ENCODE measurements around the gene CFAP251. TPM values are rescaled to one million over a fixed set of nuclear protein-coding genes. Genes with fewer than 3 reads are reported as not detected.
A peak's percentile ranks its signal among the peaks of the same experiment; 100 is the strongest.

The CFAP251 gene
- total RNA-seq, 1 experiment from 2014 or later = 2.6 TPM

DNA sequence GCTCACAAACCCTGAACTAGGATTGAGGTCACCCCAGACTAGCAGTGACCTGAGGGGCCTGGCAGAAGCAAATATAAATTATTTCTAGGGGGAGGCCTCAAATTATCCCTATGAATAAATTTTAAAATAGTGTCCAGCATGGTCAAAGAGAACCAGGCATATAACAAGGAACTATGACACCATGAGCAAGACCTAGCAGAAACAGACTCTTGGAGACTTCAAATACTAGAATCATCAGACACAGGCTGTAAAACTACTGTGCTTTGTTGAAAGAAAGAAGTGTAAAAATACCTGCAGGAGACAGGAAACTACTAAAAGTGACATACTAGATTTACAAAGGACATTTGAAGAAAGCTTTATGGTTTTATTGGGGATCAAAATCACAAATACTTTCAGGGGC is 100.1 kb downstream of the CFAP251 start:
- Histone ChIP-seq H3K4me3 (replicated peaks in 1 of 2; ENCODE audit: low read depth in 1 of 2, low read length in 2 of 2) (no peak overlapping the region), H3K27me3 (ENCODE audit: insufficient read depth, low read length) (no peaks in the 10 kb centered on the region), H2AFZ (ENCODE audit: low read depth, low read length, poor library complexity, severe bottlenecking) (no peak overlapping the region), H3K27ac (ENCODE audit: low read depth, low read length) (no peak overlapping the region), H3K9ac (ENCODE audit: low read length) (no peak overlapping the region), H3K4me2 (ENCODE audit: low read length) (no peak overlapping the region), H3K36me3 (ENCODE audit: control insufficient read depth in 1 of 2, insufficient read depth in 2 of 2, low read length in 2 of 2) (no peaks in the 10 kb centered on the region), H3K9me2 (ENCODE audit: insufficient read depth) (no peaks in the 10 kb centered on the region), H3K79me2 (ENCODE audit: insufficient read depth, low read length) (peaks cover 9% of the 10 kb centered on the region; the same call in 1 of the 2 replicates), H4K20me1 (ENCODE audit: insufficient read depth) (no peaks in the 10 kb centered on the region), H3K9me3 (ENCODE audit: control insufficient read depth in 1 of 2, insufficient read depth in 1 of 2, low read depth in 1 of 2, low read length in 2 of 2) (0 out of 4 replicates have a peak, but pooled peaks cover 0 to 6% of the 10 kb centered on the region in 2 experiments), H3K4me1 (ENCODE audit: control insufficient read depth in 1 of 2, insufficient read depth in 2 of 2, low read length in 2 of 2) (peaks cover 7 to 16% of the 10 kb centered on the region in 2 experiments)
- RAD21 ChIA-PET (ENCODE audit: low non-redundant PET in 1 of 2, low total read pairs in 2 of 2, uncharacterized antibody in 2 of 2, unreplicated experiment in 2 of 2) = no interaction called here
- no peak for TF ChIP-seq POLR2A (IDR thresholded peaks at IDR 0.05; ENCODE audit: borderline replicate concordance, extremely low read depth, insufficient read depth, insufficient read length)
- 0 out of 2 replicates have a peak, but pooled peaks have one; percentile 39 for TF ChIP-seq CBX3 (IDR thresholded peaks at IDR 0.05; ENCODE audit: low read depth)
- no TSS peak for BruUV-seq (replicated peaks)
- POLR2A ChIA-PET = no interaction called here
- CTCF ChIA-PET = no interaction called here
- intact Hi-C loops (cut with micrococcal nuclease) = no loop called here
- DNase-seq (ENCODE audit: low read depth, low spot score) (no peak), ATAC-seq (no peak)

GRCh38 chr12:122018937-122019336 is 100.5 kb downstream of the CFAP251 start:
- no peak overlapping the region for H3K9ac ChIP-seq (ENCODE audit: low read length)
- H3K79me2 ChIP-seq (ENCODE audit: insufficient read depth, low read length) = peaks cover 13% of the 10 kb centered on the region; the same call in 1 of the 2 replicates
- no peaks in the 10 kb centered on the region for H3K36me3 ChIP-seq (ENCODE audit: control insufficient read depth in 1 of 2, insufficient read depth in 2 of 2, low read length in 2 of 2)
- H3K9me2 ChIP-seq (ENCODE audit: insufficient read depth) = no peaks in the 10 kb centered on the region
- no peaks in the 10 kb centered on the region for H4K20me1 ChIP-seq (ENCODE audit: insufficient read depth)
- no peak overlapping the region for H2AFZ ChIP-seq (ENCODE audit: low read depth, low read length, poor library complexity, severe bottlenecking)
- no peak overlapping the region for H3K4me2 ChIP-seq (ENCODE audit: low read length)
- no peak overlapping the region for H3K4me3 ChIP-seq (replicated peaks in 1 of 2; ENCODE audit: low read depth in 1 of 2, low read length in 2 of 2)
- no peak overlapping the region for H3K27ac ChIP-seq (ENCODE audit: low read depth, low read length)
- intact Hi-C loops (cut with micrococcal nuclease) = no loop called here
- no peaks in the 10 kb centered on the region for H3K27me3 ChIP-seq (ENCODE audit: insufficient read depth, low read length)
- POLR2A ChIA-PET = no interaction called here
- no TSS peak for BruUV-seq (replicated peaks)
- H3K9me3 ChIP-seq (ENCODE audit: control insufficient read depth in 1 of 2, insufficient read depth in 1 of 2, low read depth in 1 of 2, low read length in 2 of 2) = 0 out of 4 replicates have a peak, but pooled peaks cover 0 to 6% of the 10 kb centered on the region in 2 experiments
- peaks cover 11 to 21% of the 10 kb centered on the region in 2 experiments for H3K4me1 ChIP-seq (ENCODE audit: control insufficient read depth in 1 of 2, insufficient read depth in 2 of 2, low read length in 2 of 2)
- RAD21 ChIA-PET (ENCODE audit: low non-redundant PET in 1 of 2, low total read pairs in 2 of 2, uncharacterized antibody in 2 of 2, unreplicated experiment in 2 of 2) = no interaction called here
- DNase-seq (ENCODE audit: low read depth, low spot score) (no peak), ATAC-seq (no peak)
- CTCF ChIA-PET = no interaction called here
- no peak for TF ChIP-seq ELF1 (IDR thresholded peaks at IDR 0.05; ENCODE audit: borderline replicate concordance, low read depth)
- TF ChIP-seq POLR2AphosphoS5 (IDR thresholded peaks at IDR 0.05; ENCODE audit: low read depth, low read length) = no peak
- TF ChIP-seq TCF7L2 (IDR thresholded peaks at IDR 0.05; ENCODE audit: borderline replicate concordance, extremely low read depth, insufficient read depth, insufficient read length) = no peak
- no peak for TF ChIP-seq REST (IDR thresholded peaks at IDR 0.05; ENCODE audit: low read depth)

All from HCT116 (cell line).